Measurements from ENCODE around the gene PSMD7. TPM values are rescaled to one million over a fixed set of nuclear protein-coding genes. Genes with fewer than 3 reads are reported as not detected.

Gene PSMD7
- 96.4 and 101 TPM in 2 replicates for total RNA-seq

DNA sequence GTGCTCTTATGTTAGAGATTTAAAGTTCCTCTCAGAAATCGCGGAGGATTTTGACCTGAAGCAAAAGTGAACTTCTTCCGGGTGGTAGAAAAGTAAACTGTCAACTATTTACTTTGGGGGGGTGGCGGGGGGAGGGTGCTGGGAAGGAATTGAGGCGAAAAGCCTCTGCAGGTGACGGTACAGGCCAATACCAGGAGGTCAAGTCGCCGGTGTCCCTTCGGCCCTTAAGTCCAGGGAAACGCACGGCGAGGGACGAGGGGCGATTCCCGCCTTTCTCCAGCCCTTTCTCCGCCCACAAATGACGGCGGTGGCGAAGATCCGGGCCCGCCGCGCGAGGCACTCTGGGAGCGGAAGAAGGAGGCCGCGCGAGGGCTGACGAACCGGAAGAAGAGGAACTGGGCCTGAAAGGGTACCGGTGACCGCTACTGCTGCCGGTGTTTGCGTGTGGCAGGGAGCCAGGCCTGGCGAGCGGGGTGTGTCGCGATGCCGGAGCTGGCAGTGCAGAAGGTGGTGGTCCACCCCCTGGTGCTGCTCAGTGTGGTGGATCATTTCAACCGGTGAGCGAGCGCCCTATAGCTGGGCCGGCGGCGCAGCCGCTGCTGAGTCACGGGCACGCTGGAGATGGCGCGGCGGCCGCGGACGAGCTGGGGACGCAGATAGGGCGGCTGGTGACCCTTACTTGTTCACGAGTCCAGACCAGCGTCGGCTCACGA is at the start of gene PSMD7:
TSS of gene PSMD7 (plus strand) at position 383 of the 713 bp plus-strand sequence. CDS start at position 484, 101 bp downstream.

Other genes with a start within 250 kb of the PSMD7 start
- 0.14 TPM in 1 of 2 replicates, not detected in the other for gene NPIPB15, start 79.5 kb downstream of the PSMD7 start, total RNA-seq
- gene CLEC18B, start 124.7 kb downstream of the PSMD7 start, total RNA-seq = not detected in 2 replicates